ENCODE measurements around the gene RECK.

GRCh38 chr9:36148311-36149051, 111.8 kb downstream of the RECK start:
- TF ChIP-seq CTCF (conservative IDR thresholded peaks at IDR 0.05 in 1 of 2, IDR thresholded peaks at IDR 0.05 in 1 of 2; ENCODE audit: low read depth in 1 of 2, low read length in 2 of 2) (no peak), EZH2 (IDR thresholded peaks at IDR 0.05; ENCODE audit: low read length, missing control alignments) (no peak)
